ENCODE measurements around the gene ZNF506. TPM values are rescaled to one million over a fixed set of nuclear protein-coding genes. Genes with fewer than 3 reads are reported as not detected.
"Not testable (repeated sequence)": the region's sequence is repeated elsewhere in the genome, so short reads cannot be mapped to it uniquely, and the experiment has no call there.

Gene ZNF506
- total RNA-seq, 1 experiment from 2014 or later = 24.8 TPM

- no peak for DNase-seq (ENCODE audit: low read depth)
These were observed 75.9 kb downstream of the ZNF506 start for GRCh38 chr19:19745496-19746285.

GRCh38 chr19:19744641-19745040 lies 76.9 kb downstream of the ZNF506 start:
- DNase-seq (ENCODE audit: low read depth) = no peak

GRCh38 chr19:19743921-19744320 lies 77.6 kb downstream of the ZNF506 start:
- DNase-seq (ENCODE audit: low read depth) = not testable (repeated sequence)

GRCh38 chr19:19743176-19743575 lies 78.4 kb downstream of the ZNF506 start:
- no peak for DNase-seq (ENCODE audit: low read depth)

- DNase-seq (ENCODE audit: low read depth) = no peak
These were observed 78.8 kb downstream of the ZNF506 start for GRCh38 chr19:19742773-19743172.

Other genes with a start within 250 kb of the ZNF506 start
- 2.1 and 3.0 TPM in 2 replicates for gene PBX4, start 203.1 kb downstream of the ZNF506 start, total RNA-seq (2014; rRNA removed; shearing (Covaris generic))
- gene LPAR2, start 193.5 kb downstream of the ZNF506 start, total RNA-seq (2014; rRNA removed; shearing (Covaris generic)) = 0.72 and 1.4 TPM in 2 replicates
- 2.3 and 3.3 TPM in 2 replicates for gene GMIP, start 178.1 kb downstream of the ZNF506 start, total RNA-seq (2014; rRNA removed; shearing (Covaris generic))
- 21.3 and 34.7 TPM in 2 replicates for gene ATP13A1, start 158.1 kb downstream of the ZNF506 start, total RNA-seq (2014; rRNA removed; shearing (Covaris generic))
- gene ZNF101, start 152.9 kb downstream of the ZNF506 start, total RNA-seq (2014; rRNA removed; shearing (Covaris generic)) = 5.2 and 9.3 TPM in 2 replicates
- 4.9 and 5.4 TPM in 2 replicates for gene ZNF14, start 88.6 kb downstream of the ZNF506 start, total RNA-seq (2014; rRNA removed; shearing (Covaris generic))
- gene ZNF253, start 44.1 kb upstream of the ZNF506 start, total RNA-seq (2014; rRNA removed; shearing (Covaris generic)) = 4.3 and 7.6 TPM in 2 replicates
- gene ZNF93, start 79.2 kb upstream of the ZNF506 start, total RNA-seq (2014; rRNA removed; shearing (Covaris generic)) = 17.4 and 24.0 TPM in 2 replicates
- 2.4 TPM in 2 replicates for gene ZNF682, start 217.8 kb upstream of the ZNF506 start, total RNA-seq (2014; rRNA removed; shearing (Covaris generic))

All from RPMI7951 (cell line).